ENCODE results near the gene ZFP3. TPM values are rescaled to one million over a fixed set of nuclear protein-coding genes. Genes with fewer than 3 reads are reported as not detected.

The ZFP3 gene
- total and polyA plus RNA-seq, 2 experiments from 2014 or later: 1.5 to 1.8 TPM

DNA sequence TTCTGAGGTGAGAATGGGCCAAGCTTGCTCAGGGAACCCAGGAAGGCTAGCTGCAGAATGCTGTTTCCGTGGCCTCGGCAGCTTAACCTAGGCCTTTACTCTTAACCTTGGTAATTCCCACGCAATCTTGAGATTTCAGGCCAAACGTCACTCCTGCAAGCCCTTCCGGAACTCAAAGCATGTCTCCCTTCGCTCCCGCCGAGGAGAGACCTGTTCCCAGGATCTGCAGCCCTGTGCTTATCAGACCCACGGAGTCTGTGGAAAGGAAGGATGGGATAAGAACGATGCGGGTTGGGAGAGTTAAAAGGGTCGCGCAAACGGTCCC, 524 bp upstream of the ZFP3 start:
- Histone ChIP-seq H3K79me2 (ENCODE audit: insufficient read depth) (peaks cover 11% of the 10 kb centered on the region; the same call in 1 of the 2 replicates), H3F3A (ENCODE audit: insufficient read depth) (no peaks in the 10 kb centered on the region), H3K27ac (no peak overlapping the region), H3K4me1 (ENCODE audit: insufficient read depth) (no peaks in the 10 kb centered on the region), H2AFZ (peak overlapping the region; percentile 99), H3K4me2 (ENCODE audit: unreplicated experiment) (peak overlapping the region; percentile 93), H3K9ac (peak overlapping the region; percentile 78), H4K20me1 (ENCODE audit: insufficient read depth) (no peaks in the 10 kb centered on the region), H3K4me3 (peak overlapping the region; percentile 82), H3K9me2 (ENCODE audit: insufficient read depth) (no peaks in the 10 kb centered on the region), H3K9me3 (ENCODE audit: low read depth) (no peaks in the 10 kb centered on the region), H3K36me3 (ENCODE audit: low read depth) (no peaks in the 10 kb centered on the region), H3K27me3 (replicated peaks; ENCODE audit: insufficient read depth) (0 out of 2 replicates have a peak, but pooled peaks cover 9% of the 10 kb centered on the region)
- no peak for DNase-seq
- WGBS, 2 experiments (ENCODE audit: low coverage in 1 of 2, low lambda C conversion rate in 2 of 2, missing lambda C conversion rate in 2 of 2): 25 to 27% methylated on average over 14 of the region's 14 CpGs
- in situ Hi-C loops (cut with MboI): no loop called here
- TF ChIP-seq EZH2 (IDR thresholded peaks at IDR 0.05; ENCODE audit: insufficient read depth, poor library complexity, severe bottlenecking) (no peak), EZH2phosphoT487 (IDR thresholded peaks at IDR 0.05; ENCODE audit: insufficient read depth, low read depth) (no peak)

- DNase-seq: peak; percentile 16
- Histone ChIP-seq H4K20me1 (ENCODE audit: insufficient read depth) (no peaks in the 10 kb centered on the region), H3K9ac (no peak overlapping the region), H3K27me3 (replicated peaks; ENCODE audit: insufficient read depth) (no peaks in the 10 kb centered on the region), H3K4me1 (ENCODE audit: insufficient read depth) (no peaks in the 10 kb centered on the region), H3K79me2 (ENCODE audit: insufficient read depth) (peaks cover 11% of the 10 kb centered on the region; the same call in 1 of the 2 replicates), H3K4me3 (no peak overlapping the region), H2AFZ (no peak overlapping the region), H3K9me3 (ENCODE audit: low read depth) (no peaks in the 10 kb centered on the region), H3K4me2 (ENCODE audit: unreplicated experiment) (no peak overlapping the region), H3K27ac (no peak overlapping the region), H3K9me2 (ENCODE audit: insufficient read depth) (no peaks in the 10 kb centered on the region), H3F3A (ENCODE audit: insufficient read depth) (no peaks in the 10 kb centered on the region), H3K36me3 (ENCODE audit: low read depth) (no peaks in the 10 kb centered on the region)
- in situ Hi-C loops (cut with MboI): no loop called here
- TF ChIP-seq EZH2 (IDR thresholded peaks at IDR 0.05; ENCODE audit: insufficient read depth, poor library complexity, severe bottlenecking): no peak
- TF ChIP-seq EZH2phosphoT487 (IDR thresholded peaks at IDR 0.05; ENCODE audit: insufficient read depth, low read depth): no peak
- WGBS, 2 experiments (ENCODE audit: low coverage in 1 of 2, low lambda C conversion rate in 2 of 2, missing lambda C conversion rate in 2 of 2): 78 to 85% methylated on average over 3 of the region's 3 CpGs
Observed at GRCh38 chr17:5080591-5080990, 2.3 kb downstream of the ZFP3 start.

DNA sequence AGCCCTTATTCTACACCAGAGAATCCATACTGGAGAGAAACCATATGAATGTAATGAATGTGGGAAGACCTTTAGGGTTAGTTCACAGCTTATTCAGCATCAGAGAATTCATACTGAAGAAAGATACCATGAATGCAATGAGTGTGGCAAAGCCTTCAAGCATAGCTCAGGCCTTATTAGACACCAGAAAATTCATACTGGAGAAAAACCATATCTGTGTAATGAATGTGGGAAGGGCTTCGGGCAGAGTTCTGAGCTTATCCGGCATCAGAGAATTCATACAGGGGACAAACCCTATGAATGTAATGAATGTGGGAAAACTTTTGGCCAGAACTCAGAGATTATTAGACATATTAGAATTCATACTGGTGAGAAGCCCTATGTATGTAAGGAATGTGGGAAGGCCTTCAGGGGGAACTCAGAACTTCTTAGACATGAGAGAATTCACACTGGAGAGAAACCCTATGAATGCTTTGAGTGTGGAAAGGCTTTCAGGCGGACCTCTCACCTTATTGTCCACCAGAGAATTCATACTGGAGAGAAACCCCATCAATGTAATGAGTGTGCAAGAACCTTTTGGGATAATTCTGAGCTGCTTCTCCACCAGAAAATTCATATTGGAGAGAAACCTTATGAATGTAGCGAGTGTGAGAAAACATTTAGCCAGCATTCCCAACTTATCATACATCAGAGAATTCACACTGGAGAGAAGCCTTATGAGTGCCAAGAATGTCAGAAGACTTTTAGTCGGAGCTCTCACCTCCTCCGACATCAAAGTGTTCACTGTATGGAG, 14.1 kb downstream of the ZFP3 start:
- H2AFZ ChIP-seq: no peak overlapping the region
- peaks cover 6% of the 10 kb centered on the region; the same call in 1 of the 2 replicates for H3K27me3 ChIP-seq (replicated peaks; ENCODE audit: insufficient read depth)
- no peaks in the 10 kb centered on the region for H3K79me2 ChIP-seq (ENCODE audit: insufficient read depth)
- 93 to 94% methylated on average over 6 of the region's 6 CpGs for WGBS, 2 experiments (ENCODE audit: low coverage in 1 of 2, low lambda C conversion rate in 2 of 2, missing lambda C conversion rate in 2 of 2)
- no peaks in the 10 kb centered on the region for H3F3A ChIP-seq (ENCODE audit: insufficient read depth)
- H3K9me3 ChIP-seq (ENCODE audit: low read depth): peaks cover 28% of the 10 kb centered on the region
- H3K4me1 ChIP-seq (ENCODE audit: insufficient read depth): no peaks in the 10 kb centered on the region
- no peak for DNase-seq
- H3K9me2 ChIP-seq (ENCODE audit: insufficient read depth): no peaks in the 10 kb centered on the region
- H4K20me1 ChIP-seq (ENCODE audit: insufficient read depth): no peaks in the 10 kb centered on the region
- no peak overlapping the region for H3K4me3 ChIP-seq
- H3K4me2 ChIP-seq (ENCODE audit: unreplicated experiment): no peak overlapping the region
- H3K9ac ChIP-seq: no peak overlapping the region
- H3K27ac ChIP-seq: no peak overlapping the region
- TF ChIP-seq EZH2 (IDR thresholded peaks at IDR 0.05; ENCODE audit: insufficient read depth, poor library complexity, severe bottlenecking) (no peak), EZH2phosphoT487 (IDR thresholded peaks at IDR 0.05; ENCODE audit: insufficient read depth, low read depth) (no peak)
- in situ Hi-C loops (cut with MboI): no loop called here
- H3K36me3 ChIP-seq (ENCODE audit: low read depth): peaks cover 37% of the 10 kb centered on the region

GRCh38 chr17:5096731-5097100, 18.4 kb downstream of the ZFP3 start:
- H3K4me3 ChIP-seq: no peak overlapping the region
- no peak overlapping the region for H2AFZ ChIP-seq
- H3F3A ChIP-seq (ENCODE audit: insufficient read depth): no peaks in the 10 kb centered on the region
- H3K79me2 ChIP-seq (ENCODE audit: insufficient read depth): no peaks in the 10 kb centered on the region
- WGBS, 2 experiments (ENCODE audit: low coverage in 1 of 2, low lambda C conversion rate in 2 of 2, missing lambda C conversion rate in 2 of 2): 2 to 3% methylated on average over 7 of the region's 7 CpGs
- H3K27me3 ChIP-seq (replicated peaks; ENCODE audit: insufficient read depth): peaks cover 6% of the 10 kb centered on the region; the same call in 1 of the 2 replicates
- peaks cover 8% of the 10 kb centered on the region for H3K9me3 ChIP-seq (ENCODE audit: low read depth)
- TF ChIP-seq EZH2 (IDR thresholded peaks at IDR 0.05; ENCODE audit: insufficient read depth, poor library complexity, severe bottlenecking): no peak
- in situ Hi-C loops (cut with MboI): no loop called here
- no peak overlapping the region for H3K27ac ChIP-seq
- no peaks in the 10 kb centered on the region for H3K9me2 ChIP-seq (ENCODE audit: insufficient read depth)
- no peak overlapping the region for H3K4me2 ChIP-seq (ENCODE audit: unreplicated experiment)
- H4K20me1 ChIP-seq (ENCODE audit: insufficient read depth): no peaks in the 10 kb centered on the region
- no peak for DNase-seq
- no peak overlapping the region for H3K9ac ChIP-seq
- no peaks in the 10 kb centered on the region for H3K4me1 ChIP-seq (ENCODE audit: insufficient read depth)
- H3K36me3 ChIP-seq (ENCODE audit: low read depth): peaks cover 12% of the 10 kb centered on the region
